GM12873 (cell line): ENCODE results near the gene KRT37.

Experiments
- CTCF ChIP-seq: IDR thresholded peaks from 2 replicates; pipeline ENCODE4 v1.5.1; 2012; ENCODE audit warnings: low read depth, mild to moderate bottlenecking, moderate library complexity, low read length, control low read depth; ENCODE audit not compliant: insufficient read depth; ENCODE audit errors: missing control alignments

The KRT37 gene

DNA sequence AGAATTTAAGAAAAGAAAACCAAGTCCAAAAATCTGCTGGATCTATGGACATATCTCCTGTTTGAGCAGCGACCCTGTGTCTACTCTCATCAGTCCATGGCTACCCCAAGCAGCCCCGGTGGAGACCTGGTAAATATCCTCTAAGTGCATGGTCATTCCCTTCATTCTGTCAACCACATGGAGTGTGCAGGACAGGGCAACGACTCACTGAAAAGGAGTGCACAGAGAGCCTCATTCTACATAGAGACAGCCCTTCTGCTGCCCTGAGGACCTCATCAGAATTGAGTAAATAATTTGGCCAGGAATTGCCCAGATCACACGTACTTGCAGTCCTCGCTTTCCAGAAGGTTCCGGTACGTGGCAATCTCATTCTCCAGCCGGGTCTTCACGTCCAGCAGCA is 13.4 kb upstream of the KRT37 start:
- TF ChIP-seq CTCF, result no peak

DNA sequence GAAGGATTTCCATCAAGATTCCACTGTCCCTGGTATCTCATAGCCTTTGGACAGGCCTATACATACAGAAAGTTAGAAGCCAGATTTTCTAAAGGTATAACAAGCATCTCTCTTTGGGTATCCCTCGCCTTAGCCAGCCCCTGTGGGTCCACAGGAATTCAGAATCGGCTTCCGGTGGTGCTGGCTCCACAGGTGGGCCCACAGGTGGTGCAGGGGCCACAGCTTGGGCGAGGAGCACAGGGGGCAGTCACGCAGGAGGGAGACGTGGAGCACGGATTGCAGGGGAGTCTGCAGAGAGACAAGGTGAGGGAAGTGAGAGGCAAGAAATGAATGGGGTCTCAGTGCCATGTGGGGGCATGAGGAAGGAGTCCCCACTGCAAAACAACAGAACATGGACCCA is 12.9 kb upstream of the KRT37 start:
- TF ChIP-seq CTCF, result no peak

- TF ChIP-seq CTCF, result no peak
These were observed 10.0 kb upstream of the KRT37 start for GRCh38 chr17:41434415-41434814.

DNA sequence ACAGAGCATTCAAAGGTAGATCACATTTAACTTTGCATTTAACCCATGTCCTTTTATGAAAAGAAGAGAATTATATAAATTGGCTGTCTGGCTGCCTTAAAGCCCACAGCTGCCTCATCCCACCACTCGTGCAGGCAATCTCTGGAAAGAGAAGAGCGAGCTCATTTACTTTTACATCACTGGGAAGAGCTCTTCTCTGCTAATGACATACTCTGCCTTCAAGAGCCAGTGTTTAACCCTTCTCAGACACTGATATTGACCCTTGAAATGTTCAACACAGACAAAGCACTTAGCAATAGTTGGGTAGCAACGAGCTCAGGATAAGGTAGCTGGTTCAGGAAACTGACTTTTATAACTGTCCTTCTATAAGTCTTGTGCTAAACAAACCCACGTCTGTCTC is 9.6 kb upstream of the KRT37 start:
- TF ChIP-seq CTCF, result no peak

DNA sequence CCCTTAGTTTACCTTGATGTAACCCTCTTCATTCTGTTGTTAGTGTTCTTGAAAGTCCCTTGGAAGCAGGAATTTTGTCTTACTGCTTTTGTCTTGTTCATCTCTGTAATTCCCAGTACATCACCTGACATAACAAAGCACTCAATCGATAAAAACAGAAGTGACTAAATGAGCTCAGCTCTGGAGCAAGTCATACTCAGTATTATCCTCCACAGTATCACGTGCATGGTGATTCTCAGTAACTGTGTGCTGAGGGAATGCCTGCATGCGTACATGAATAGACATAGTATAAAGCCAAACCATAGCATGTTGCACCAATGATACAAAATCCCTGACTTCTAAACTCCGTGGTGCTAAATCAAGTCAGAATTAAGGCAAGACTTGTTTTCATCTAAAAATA is 9.2 kb upstream of the KRT37 start:
- no peak for TF ChIP-seq CTCF

DNA sequence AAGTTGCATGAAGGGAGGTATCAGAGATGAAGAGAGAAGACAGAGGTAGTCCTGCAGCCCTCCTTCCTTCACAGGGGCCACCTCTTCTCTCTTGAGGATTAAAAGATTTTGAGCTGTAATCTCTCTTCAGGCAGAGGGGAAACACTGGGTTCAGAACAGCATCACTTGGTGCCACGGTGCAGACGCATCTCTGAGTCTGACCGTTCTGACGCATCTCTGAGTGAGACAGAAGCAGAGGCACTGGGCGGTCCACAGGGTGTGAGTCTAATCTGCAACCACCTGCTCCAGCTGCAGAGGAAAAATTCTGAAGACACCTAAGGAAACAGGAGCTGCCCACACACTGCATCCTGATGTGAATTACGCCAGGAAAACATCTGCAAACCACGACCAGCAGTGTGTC is 5.3 kb upstream of the KRT37 start:
- no peak for TF ChIP-seq CTCF

DNA sequence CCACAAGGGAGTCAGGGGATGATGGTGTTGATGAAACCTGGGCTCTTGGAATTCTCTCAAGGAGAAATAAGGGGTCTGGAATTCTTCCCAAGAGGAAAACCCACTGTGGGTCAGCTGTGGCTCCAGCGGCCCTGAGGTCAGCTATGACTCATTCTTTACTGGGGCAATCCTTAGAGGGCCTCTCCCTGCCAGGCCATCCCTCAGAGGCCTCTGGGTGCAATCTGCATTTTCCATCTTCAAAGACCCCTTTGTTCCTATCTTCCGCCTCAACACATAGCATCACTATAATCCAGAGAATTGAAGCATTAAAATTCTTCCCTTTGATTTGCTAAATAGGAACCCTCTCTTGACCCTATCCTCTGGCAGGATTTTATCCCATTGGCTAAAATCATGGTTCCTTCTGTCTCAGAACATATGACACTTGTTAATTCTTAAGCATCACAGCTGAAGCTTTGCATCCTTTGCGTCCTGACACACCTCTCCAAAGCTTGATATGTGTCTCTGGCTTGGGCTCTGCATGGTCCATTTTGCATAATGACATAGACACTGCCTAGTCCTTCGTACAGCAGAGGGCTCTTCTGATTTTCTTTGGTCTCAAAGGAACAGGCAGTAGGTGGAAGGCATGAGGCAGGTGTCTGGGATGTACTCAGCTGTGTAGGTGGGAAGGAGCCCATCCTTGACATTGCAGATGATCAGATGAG is 4.4 kb upstream of the KRT37 start:
- no peak for TF ChIP-seq CTCF
